AG04450 (cell line): ENCODE results near the gene WWOX. TPM values are rescaled to one million over a fixed set of nuclear protein-coding genes. Genes with fewer than 3 reads are reported as not detected.

Source experiments
- CTCF ChIA-PET: fragments of 300-600, 350-600 bp; formaldehyde crosslinking; extraction: SDS; loops from one replicate; lab custom pipeline; 2022; ENCODE audit warnings: antibody characterized with exemption, inconsistent platforms; lab: Charles Lee
- POLR2A ChIA-PET: fragments of 350-600 bp; formaldehyde crosslinking; extraction: SDS; loops from one replicate; lab custom pipeline; 2021; ENCODE audit warnings: antibody characterized with exemption, inconsistent platforms; lab: Yijun Ruan, JAX
- DNase-seq: peaks from one replicate; pipeline ENCODE4 v3.0.0-alpha.2; 2011; ENCODE audit warnings: low read depth, low spot score
- H3K27ac ChIP-seq: one replicate; pipeline ENCODE4 v1.5.1; 2012; ENCODE audit warnings: low read depth, low read length, control low read depth
- H3K27me3 ChIP-seq: one replicate; pipeline ENCODE4 v1.6.0; 2012; ENCODE audit warnings: low read length; ENCODE audit not compliant: control insufficient read depth, insufficient read depth
- H3K4me3 ChIP-seq: 2 replicates; pipeline ENCODE4 v1.5.1; 2011; ENCODE audit warnings: mild to moderate bottlenecking, low read depth, low read length, control low read depth
- H3K9me3 ChIP-seq: 2 replicates; pipeline ENCODE4 v1.5.1; 2012; ENCODE audit warnings: low read length; ENCODE audit not compliant: control insufficient read depth, insufficient read depth
- CTCF ChIP-seq: IDR thresholded peaks from 2 replicates; pipeline ENCODE4 v1.5.1; 2011; ENCODE audit warnings: low read depth, low read length, control low read depth, inconsistent platforms
- polyA plus RNA-seq: library from polyadenylated mRNA; depleted of rRNA; stranded (reverse); fragments of >200 nt; gene quantifications from 2 replicates; pipeline ENCODE4 v1.2.3, GENCODE V29; 2011

Gene WWOX
- polyA plus RNA-seq, 1 experiment, result 2.1 TPM

GRCh38 chr16:78060809-78061208, 38.6 kb upstream of the WWOX start:
- no peaks in the 10 kb centered on the region for H3K27me3 ChIP-seq
- DNase-seq, result no peak
- POLR2A ChIA-PET, result no interaction called here
- no peaks in the 10 kb centered on the region for H3K9me3 ChIP-seq
- CTCF ChIA-PET, result no interaction called here
- TF ChIP-seq CTCF, result no peak
- no peak overlapping the region for H3K4me3 ChIP-seq
- no peak overlapping the region for H3K27ac ChIP-seq

- ChIA-PET CTCF (no interaction called here), POLR2A (no interaction called here)
- DNase-seq, result no peak
Measured at GRCh38 chr16:78065319-78065718, 34.1 kb upstream of the WWOX start.

GRCh38 chr16:78069913-78070312, 29.5 kb upstream of the WWOX start:
- Histone ChIP-seq H3K4me3 (no peak overlapping the region), H3K27ac (no peak overlapping the region), H3K27me3 (no peaks in the 10 kb centered on the region), H3K9me3 (no peaks in the 10 kb centered on the region)
- DNase-seq, result no peak
- POLR2A ChIA-PET, result no interaction called here
- CTCF ChIA-PET, result interaction anchor here (0.6 kb wide), 1 partner anchor 205 kb away, joined by 7 read pairs; no protein-coding TSS in a partner anchor
- no peak for TF ChIP-seq CTCF

More at GRCh38 chr16:78065319-78065718, 34.1 kb upstream of the WWOX start:
- Histone ChIP-seq H3K9me3 (no peaks in the 10 kb centered on the region), H3K27ac (no peak overlapping the region), H3K4me3 (no peak overlapping the region), H3K27me3 (no peaks in the 10 kb centered on the region)
- no peak for TF ChIP-seq CTCF

GRCh38 chr16:78072275-78072674, 27.2 kb upstream of the WWOX start:
- no peak overlapping the region for H3K4me3 ChIP-seq
- ChIA-PET POLR2A (no interaction called here), CTCF (no interaction called here)
- H3K27ac ChIP-seq, result no peak overlapping the region
- no peak for DNase-seq
- no peaks in the 10 kb centered on the region for H3K27me3 ChIP-seq
- no peak for TF ChIP-seq CTCF
- no peaks in the 10 kb centered on the region for H3K9me3 ChIP-seq

GRCh38 chr16:78075800-78076199, 23.7 kb upstream of the WWOX start:
- POLR2A ChIA-PET, result no interaction called here
- H3K27me3 ChIP-seq, result no peaks in the 10 kb centered on the region
- H3K9me3 ChIP-seq, result no peaks in the 10 kb centered on the region
- no peak overlapping the region for H3K4me3 ChIP-seq
- CTCF ChIA-PET, result interaction anchor here (0.6 kb wide), 1 partner anchor 47 kb away, joined by 3 read pairs; no protein-coding TSS in a partner anchor
- no peak for TF ChIP-seq CTCF
- DNase-seq, result no peak
- no peak overlapping the region for H3K27ac ChIP-seq
